Measurements from ENCODE around the gene PDE11A.

The PDE11A gene

DNA sequence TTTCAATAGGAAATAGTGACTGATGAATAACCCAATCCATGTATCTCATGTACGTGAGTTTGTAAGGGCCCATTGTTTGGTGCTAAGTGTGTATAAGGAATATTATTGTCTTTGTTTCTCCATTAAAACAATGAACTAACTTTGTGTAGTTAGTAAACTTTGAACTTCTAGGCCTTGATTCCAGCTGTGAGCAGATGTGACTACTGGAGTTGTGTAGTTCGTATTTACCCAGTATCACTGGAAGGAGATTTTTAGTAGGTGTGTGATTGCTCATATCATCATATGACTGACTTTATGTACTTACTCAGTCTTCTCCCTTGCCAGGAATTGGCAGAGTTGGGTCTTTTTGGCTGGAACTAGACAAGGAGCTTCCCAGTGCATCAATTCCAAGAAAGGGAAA, 452.6 kb downstream of the PDE11A start:
- no peak overlapping the region for H3K4me2 ChIP-seq (ENCODE audit: low read depth, low read length, poor library complexity, severe bottlenecking)
- H3K36me3 ChIP-seq (ENCODE audit: low read length), result no peaks in the 10 kb centered on the region
- no peak overlapping the region for H3K4me3 ChIP-seq (ENCODE audit: insufficient read depth, low read length, poor library complexity, severe bottlenecking)
- no peaks in the 10 kb centered on the region for H4K20me1 ChIP-seq (ENCODE audit: low read depth, low read length)
- no peak overlapping the region for H3K9ac ChIP-seq (ENCODE audit: low read length)
- H3K9me3 ChIP-seq (ENCODE audit: insufficient read depth, low read length), result no peaks in the 10 kb centered on the region
- H3K27ac ChIP-seq (ENCODE audit: low read depth, low read length), result no peak overlapping the region
- H2AFZ ChIP-seq (ENCODE audit: low read depth, low read length, severe bottlenecking), result peak overlapping the region; percentile 92
- H3K9me2 ChIP-seq (replicated peaks; ENCODE audit: insufficient read depth, low read length), result no peaks in the 10 kb centered on the region
- H3K27me3 ChIP-seq (ENCODE audit: low read length), result no peaks in the 10 kb centered on the region
- no peaks in the 10 kb centered on the region for H3K79me2 ChIP-seq (ENCODE audit: insufficient read depth, low read length)
- no peaks in the 10 kb centered on the region for H3F3A ChIP-seq (ENCODE audit: insufficient read depth)
- TF ChIP-seq, protein P1, sequence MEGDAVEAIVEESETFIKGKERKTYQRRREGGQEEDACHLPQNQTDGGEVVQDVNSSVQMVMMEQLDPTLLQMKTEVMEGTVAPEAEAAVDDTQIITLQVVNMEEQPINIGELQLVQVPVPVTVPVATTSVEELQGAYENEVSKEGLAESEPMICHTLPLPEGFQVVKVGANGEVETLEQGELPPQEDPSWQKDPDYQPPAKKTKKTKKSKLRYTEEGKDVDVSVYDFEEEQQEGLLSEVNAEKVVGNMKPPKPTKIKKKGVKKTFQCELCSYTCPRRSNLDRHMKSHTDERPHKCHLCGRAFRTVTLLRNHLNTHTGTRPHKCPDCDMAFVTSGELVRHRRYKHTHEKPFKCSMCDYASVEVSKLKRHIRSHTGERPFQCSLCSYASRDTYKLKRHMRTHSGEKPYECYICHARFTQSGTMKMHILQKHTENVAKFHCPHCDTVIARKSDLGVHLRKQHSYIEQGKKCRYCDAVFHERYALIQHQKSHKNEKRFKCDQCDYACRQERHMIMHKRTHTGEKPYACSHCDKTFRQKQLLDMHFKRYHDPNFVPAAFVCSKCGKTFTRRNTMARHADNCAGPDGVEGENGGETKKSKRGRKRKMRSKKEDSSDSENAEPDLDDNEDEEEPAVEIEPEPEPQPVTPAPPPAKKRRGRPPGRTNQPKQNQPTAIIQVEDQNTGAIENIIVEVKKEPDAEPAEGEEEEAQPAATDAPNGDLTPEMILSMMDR (IDR thresholded peaks at IDR 0.05; ENCODE audit: insufficient read depth, low read length, poor library complexity, severe bottlenecking), result no peak
- no peak for TF ChIP-seq EZH2phosphoT487 (conservative IDR thresholded peaks at IDR 0.05; ENCODE audit: low read length)

DNA sequence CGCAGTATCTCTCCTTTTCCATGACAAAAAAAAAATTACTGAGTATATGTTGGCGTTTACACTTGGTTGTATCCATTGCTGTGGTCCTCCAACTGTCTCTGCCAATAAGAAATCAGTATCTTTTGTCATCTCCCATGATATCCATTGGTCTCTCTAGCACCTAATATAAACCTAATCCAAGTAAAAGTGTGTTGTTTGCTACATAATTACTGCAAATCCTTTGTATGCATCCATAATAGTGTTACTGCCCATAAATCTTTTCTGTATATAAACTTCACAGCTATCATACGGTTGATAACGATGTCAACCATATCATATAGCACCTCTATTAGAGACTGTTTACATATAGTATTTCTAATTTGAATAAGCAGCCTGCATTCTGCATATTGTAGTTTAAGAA, 453.1 kb downstream of the PDE11A start:
- H3K9me3 ChIP-seq (ENCODE audit: insufficient read depth, low read length), result no peaks in the 10 kb centered on the region
- H3K27me3 ChIP-seq (ENCODE audit: low read length), result no peaks in the 10 kb centered on the region
- peak overlapping the region; percentile 74 for H3K9ac ChIP-seq (ENCODE audit: low read length)
- H3K36me3 ChIP-seq (ENCODE audit: low read length), result no peaks in the 10 kb centered on the region
- peak overlapping the region; percentile 92 for H2AFZ ChIP-seq (ENCODE audit: low read depth, low read length, severe bottlenecking)
- no peaks in the 10 kb centered on the region for H4K20me1 ChIP-seq (ENCODE audit: low read depth, low read length)
- TF ChIP-seq, protein P1 (IDR thresholded peaks at IDR 0.05; ENCODE audit: insufficient read depth, low read length, poor library complexity, severe bottlenecking), result no peak
- no peak for TF ChIP-seq EZH2phosphoT487 (conservative IDR thresholded peaks at IDR 0.05; ENCODE audit: low read length)
- H3F3A ChIP-seq (ENCODE audit: insufficient read depth), result no peaks in the 10 kb centered on the region
- no peaks in the 10 kb centered on the region for H3K79me2 ChIP-seq (ENCODE audit: insufficient read depth, low read length)
- H3K4me3 ChIP-seq (ENCODE audit: insufficient read depth, low read length, poor library complexity, severe bottlenecking), result peak overlapping the region; percentile 83
- no peaks in the 10 kb centered on the region for H3K9me2 ChIP-seq (replicated peaks; ENCODE audit: insufficient read depth, low read length)
- peak overlapping the region; percentile 69 for H3K4me2 ChIP-seq (ENCODE audit: low read depth, low read length, poor library complexity, severe bottlenecking)
- H3K27ac ChIP-seq (ENCODE audit: low read depth, low read length), result no peak overlapping the region

GRCh38 chr2:177618255-177619253, 454.0 kb downstream of the PDE11A start:
- H2AFZ ChIP-seq (ENCODE audit: low read depth, low read length, severe bottlenecking), result peak overlapping the region; percentile 92
- no peak for TF ChIP-seq EZH2phosphoT487 (conservative IDR thresholded peaks at IDR 0.05; ENCODE audit: low read length)
- TF ChIP-seq, protein P1 (IDR thresholded peaks at IDR 0.05; ENCODE audit: insufficient read depth, low read length, poor library complexity, severe bottlenecking), result no peak
- peak overlapping the region; percentile 83 for H3K4me3 ChIP-seq (ENCODE audit: insufficient read depth, low read length, poor library complexity, severe bottlenecking)
- H4K20me1 ChIP-seq (ENCODE audit: low read depth, low read length), result no peaks in the 10 kb centered on the region
- no peaks in the 10 kb centered on the region for H3K9me3 ChIP-seq (ENCODE audit: insufficient read depth, low read length)
- H3K4me2 ChIP-seq (ENCODE audit: low read depth, low read length, poor library complexity, severe bottlenecking), result peak overlapping the region; percentile 69
- H3K9me2 ChIP-seq (replicated peaks; ENCODE audit: insufficient read depth, low read length), result no peaks in the 10 kb centered on the region
- H3K27me3 ChIP-seq (ENCODE audit: low read length), result no peaks in the 10 kb centered on the region
- H3K36me3 ChIP-seq (ENCODE audit: low read length), result no peaks in the 10 kb centered on the region
- H3K79me2 ChIP-seq (ENCODE audit: insufficient read depth, low read length), result no peaks in the 10 kb centered on the region
- no peaks in the 10 kb centered on the region for H3F3A ChIP-seq (ENCODE audit: insufficient read depth)
- peak overlapping the region; percentile 79 for H3K27ac ChIP-seq (ENCODE audit: low read depth, low read length)
- peak overlapping the region; percentile 74 for H3K9ac ChIP-seq (ENCODE audit: low read length)

Data from SU-DHL-6 (cell line).